K562 (cell line): ENCODE results near the gene TSTD2. TPM values are rescaled to one million over a fixed set of nuclear protein-coding genes. Genes with fewer than 3 reads are reported as not detected.

Experiments
- CBX8 ChIP-seq: fragments of 200-600 bp; sonication (generic); IDR thresholded peaks from 2 replicates; pipeline ENCODE4 v1.6.1; 2012; ENCODE audit warnings: borderline replicate concordance, mixed run types, low read depth, mild to moderate bottlenecking, moderate library complexity, mixed read lengths, low read length, control low read depth, inconsistent platforms; ENCODE audit not compliant: poor library complexity, severe bottlenecking; ENCODE audit errors: extremely low read depth
- PTTG1 ChIP-seq: fragments of 450-650 bp; IDR thresholded peaks from 2 replicates; pipeline ENCODE4 v1.6.1; 2016; ENCODE audit warnings: low read depth, mild to moderate bottlenecking, missing genetic modification characterization, missing compliant biosample characterization
- PURB ChIP-seq: sonication (generic); formaldehyde crosslinking; IDR thresholded peaks from 2 replicates; pipeline ENCODE4 v1.9.0; 2021; ENCODE audit warnings: low read depth, mild to moderate bottlenecking, missing genetic modification reagents
- RBM34 ChIP-seq: fragments of 200-400 bp; formaldehyde crosslinking; IDR thresholded peaks from 2 replicates; pipeline ENCODE4 v1.6.1; 2018; ENCODE audit warnings: low read length, borderline replicate concordance; ENCODE audit not compliant: insufficient read depth
- SIN3B ChIP-seq: fragments of 450-650 bp; IDR thresholded peaks from 2 replicates; pipeline ENCODE4 v1.6.1; 2017; ENCODE audit warnings: low read depth, mild to moderate bottlenecking, moderate library complexity
- TBL1XR1 ChIP-seq, 2 experiments: IDR thresholded peaks; 2 replicates each; pipeline ENCODE4 v1.6.1; 2012; ENCODE audit warnings: improper control_type of control experiment in 2 of 2, low read length in 2 of 2, mild to moderate bottlenecking in 1 of 2
- ZKSCAN1 ChIP-seq: fragments of 150-350 bp; IDR thresholded peaks from 2 replicates; pipeline ENCODE4 v1.6.1; 2016; ENCODE audit warnings: low read depth, low read length
- ZNF668 ChIP-seq: fragments of 250-450 bp; sonication (Bioruptor Pico); IDR thresholded peaks from 2 replicates; pipeline ENCODE4 v1.8.0; 2022; ENCODE audit warnings: mild to moderate bottlenecking, inconsistent platforms
- polyA plus RNA-seq, 8 experiments: library from polyadenylated mRNA; depleted of rRNA in 4 of 8; stranded (reverse) in 5 of 8; unstranded in 3 of 8; fragments of >200 nt; fragmentation: Nextera tagmentation in 2 of 8; fragmentation: Illumina TruSeq in 1 of 8; extraction: Ambion mirVana in 2 of 8; extraction: Trizol in 1 of 8; gene quantifications; 2 replicates each; pipeline versions ENCODE4 v1.2.1 to v1.2.3, GENCODE V29; 2011 to 2014; ENCODE audit warnings: inconsistent platforms in 1 of 8, missing spikeins in 1 of 8
- total RNA-seq, 7 experiments: library from RNA; depleted of rRNA in 6 of 7; stranded (reverse); fragments of >200 nt in 6 of 7; fragmentation: Illumina TruSeq in 2 of 7; extraction: Trizol in 2 of 7; gene quantifications; 2 replicates each; pipeline versions ENCODE4 v1.2.1 to v1.2.3, GENCODE V29; 2011 to 2021; ENCODE audit warnings: low replicate concordance in 1 of 7
- TF ChIP-seq, protein P1 (sequence below), 3 experiments: fragments of 200-800 bp in 1 of 3; fragments of 250-450 bp in 1 of 3; fragments of 450-650 bp in 1 of 3; sonication (Bioruptor Pico) in 1 of 3; sonication (Bioruptor generic) in 1 of 3; formaldehyde crosslinking in 1 of 3; IDR thresholded peaks; 2 replicates each; pipeline versions ENCODE4 v1.6.1 to v1.8.0; 2016 to 2022; ENCODE audit warnings: mild to moderate bottlenecking in 2 of 3, missing genetic modification characterization in 2 of 3, missing compliant biosample characterization in 1 of 3, moderate library complexity in 1 of 3
- TF ChIP-seq, protein P2 (sequence below): fragments of 450-650 bp; formaldehyde crosslinking; IDR thresholded peaks from 2 replicates; pipeline ENCODE4 v1.4.0; 2022; ENCODE audit warnings: missing genetic modification characterization
- TF ChIP-seq, protein P3 (sequence below), 2 experiments: IDR thresholded peaks; 2 replicates each; pipeline ENCODE4 v1.6.1; 2011; ENCODE audit warnings: borderline replicate concordance in 1 of 2, control low read depth in 1 of 2, low read depth in 1 of 2, low read length in 1 of 2, mild to moderate bottlenecking in 1 of 2, mixed read lengths in 1 of 2, moderate library complexity in 1 of 2; ENCODE audit not compliant: insufficient read depth in 1 of 2, insufficient read length in 1 of 2, poor library complexity in 1 of 2, severe bottlenecking in 1 of 2; ENCODE audit errors: extremely low read depth in 1 of 2
- TF ChIP-seq, protein P4 (sequence below): fragments of 450-650 bp; IDR thresholded peaks from 2 replicates; pipeline ENCODE4 v1.6.1; 2017; ENCODE audit warnings: antibody characterized with exemption, mild to moderate bottlenecking

The TSTD2 gene
- total and polyA plus RNA-seq, 9 of the 15 experiments (the other 6 are each of a cell fraction or from before 2014, with no cell fraction given) = 10.1 to 36.7 (median 19.0) TPM

DNA sequence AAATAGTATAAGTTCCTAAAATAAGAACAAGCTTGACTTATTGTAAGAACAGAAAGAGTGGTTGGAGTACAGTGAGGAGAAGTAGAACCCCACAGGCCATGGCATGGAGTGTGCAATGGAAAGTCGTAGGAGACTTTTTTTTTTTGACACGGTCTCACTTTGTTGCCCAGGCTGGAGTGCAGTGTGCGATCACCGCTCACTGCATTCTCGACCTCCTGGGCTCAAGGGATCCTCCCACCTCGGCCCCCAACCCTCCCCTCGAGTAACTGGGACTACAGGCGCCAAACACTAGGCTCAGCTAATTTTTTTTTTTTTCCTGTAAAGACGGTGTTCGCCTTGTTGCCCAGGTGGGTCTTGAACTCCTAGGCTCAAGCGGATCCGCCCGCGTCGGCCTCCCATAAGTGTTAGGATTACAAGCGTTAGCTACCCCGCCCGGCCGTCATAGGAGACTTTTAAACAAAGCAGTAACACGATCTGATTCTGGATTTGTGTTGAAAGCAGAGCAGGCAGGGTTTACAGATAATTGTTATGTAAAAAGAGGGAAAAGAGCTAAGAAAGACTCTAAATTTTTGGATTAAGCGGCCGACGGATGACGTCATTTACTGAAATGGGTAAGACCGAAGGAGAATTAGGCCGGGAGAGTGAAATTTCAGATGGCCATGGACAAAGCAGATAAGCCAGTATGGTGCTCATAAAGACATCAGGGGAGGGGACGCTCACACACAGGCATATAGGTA, 752 bp downstream of the TSTD2 start (continued):
- TF ChIP-seq, protein P1, sequence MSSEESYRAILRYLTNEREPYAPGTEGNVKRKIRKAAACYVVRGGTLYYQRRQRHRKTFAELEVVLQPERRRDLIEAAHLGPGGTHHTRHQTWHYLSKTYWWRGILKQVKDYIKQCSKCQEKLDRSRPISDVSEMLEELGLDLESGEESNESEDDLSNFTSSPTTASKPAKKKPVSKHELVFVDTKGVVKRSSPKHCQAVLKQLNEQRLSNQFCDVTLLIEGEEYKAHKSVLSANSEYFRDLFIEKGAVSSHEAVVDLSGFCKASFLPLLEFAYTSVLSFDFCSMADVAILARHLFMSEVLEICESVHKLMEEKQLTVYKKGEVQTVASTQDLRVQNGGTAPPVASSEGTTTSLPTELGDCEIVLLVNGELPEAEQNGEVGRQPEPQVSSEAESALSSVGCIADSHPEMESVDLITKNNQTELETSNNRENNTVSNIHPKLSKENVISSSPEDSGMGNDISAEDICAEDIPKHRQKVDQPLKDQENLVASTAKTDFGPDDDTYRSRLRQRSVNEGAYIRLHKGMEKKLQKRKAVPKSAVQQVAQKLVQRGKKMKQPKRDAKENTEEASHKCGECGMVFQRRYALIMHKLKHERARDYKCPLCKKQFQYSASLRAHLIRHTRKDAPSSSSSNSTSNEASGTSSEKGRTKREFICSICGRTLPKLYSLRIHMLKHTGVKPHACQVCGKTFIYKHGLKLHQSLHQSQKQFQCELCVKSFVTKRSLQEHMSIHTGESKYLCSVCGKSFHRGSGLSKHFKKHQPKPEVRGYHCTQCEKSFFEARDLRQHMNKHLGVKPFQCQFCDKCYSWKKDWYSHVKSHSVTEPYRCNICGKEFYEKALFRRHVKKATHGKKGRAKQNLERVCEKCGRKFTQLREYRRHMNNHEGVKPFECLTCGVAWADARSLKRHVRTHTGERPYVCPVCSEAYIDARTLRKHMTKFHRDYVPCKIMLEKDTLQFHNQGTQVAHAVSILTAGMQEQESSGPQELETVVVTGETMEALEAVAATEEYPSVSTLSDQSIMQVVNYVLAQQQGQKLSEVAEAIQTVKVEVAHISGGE (CRISPR knock-in tag; IDR thresholded peaks at IDR 0.05) = no peak
- TF ChIP-seq RBM34 (no peak), SIN3B (no peak), PTTG1 (no peak), TBL1XR1 (IDR thresholded peaks at IDR 0.05; ENCODE audit: low read length in 2 of 2) (0 out of 4 replicates have a peak, but pooled peaks of 1 of the 2 experiments have one; percentile 45), PURB (CRISPR knock-in tag) (no peak), ZNF668 (CRISPR knock-in tag) (no peak), CBX8 (no peak), ZKSCAN1 (no peak)
- TF ChIP-seq, protein P2, sequence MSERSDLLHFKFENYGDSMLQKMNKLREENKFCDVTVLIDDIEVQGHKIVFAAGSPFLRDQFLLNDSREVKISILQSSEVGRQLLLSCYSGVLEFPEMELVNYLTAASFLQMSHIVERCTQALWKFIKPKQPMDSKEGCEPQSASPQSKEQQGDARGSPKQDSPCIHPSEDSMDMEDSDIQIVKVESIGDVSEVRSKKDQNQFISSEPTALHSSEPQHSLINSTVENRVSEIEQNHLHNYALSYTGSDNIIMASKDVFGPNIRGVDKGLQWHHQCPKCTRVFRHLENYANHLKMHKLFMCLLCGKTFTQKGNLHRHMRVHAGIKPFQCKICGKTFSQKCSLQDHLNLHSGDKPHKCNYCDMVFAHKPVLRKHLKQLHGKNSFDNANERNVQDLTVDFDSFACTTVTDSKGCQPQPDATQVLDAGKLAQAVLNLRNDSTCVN (CRISPR knock-in tag) = no peak
- TF ChIP-seq, protein P3, sequence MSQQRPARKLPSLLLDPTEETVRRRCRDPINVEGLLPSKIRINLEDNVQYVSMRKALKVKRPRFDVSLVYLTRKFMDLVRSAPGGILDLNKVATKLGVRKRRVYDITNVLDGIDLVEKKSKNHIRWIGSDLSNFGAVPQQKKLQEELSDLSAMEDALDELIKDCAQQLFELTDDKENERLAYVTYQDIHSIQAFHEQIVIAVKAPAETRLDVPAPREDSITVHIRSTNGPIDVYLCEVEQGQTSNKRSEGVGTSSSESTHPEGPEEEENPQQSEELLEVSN (IDR thresholded peaks at IDR 0.05; ENCODE audit: borderline replicate concordance in 1 of 2, extremely low read depth in 1 of 2, insufficient read depth in 1 of 2, insufficient read length in 1 of 2, low read depth in 1 of 2, low read length in 1 of 2, poor library complexity in 1 of 2, severe bottlenecking in 1 of 2) = peak in 1 of 2 experiments; percentile 8
- TF ChIP-seq, protein P4, sequence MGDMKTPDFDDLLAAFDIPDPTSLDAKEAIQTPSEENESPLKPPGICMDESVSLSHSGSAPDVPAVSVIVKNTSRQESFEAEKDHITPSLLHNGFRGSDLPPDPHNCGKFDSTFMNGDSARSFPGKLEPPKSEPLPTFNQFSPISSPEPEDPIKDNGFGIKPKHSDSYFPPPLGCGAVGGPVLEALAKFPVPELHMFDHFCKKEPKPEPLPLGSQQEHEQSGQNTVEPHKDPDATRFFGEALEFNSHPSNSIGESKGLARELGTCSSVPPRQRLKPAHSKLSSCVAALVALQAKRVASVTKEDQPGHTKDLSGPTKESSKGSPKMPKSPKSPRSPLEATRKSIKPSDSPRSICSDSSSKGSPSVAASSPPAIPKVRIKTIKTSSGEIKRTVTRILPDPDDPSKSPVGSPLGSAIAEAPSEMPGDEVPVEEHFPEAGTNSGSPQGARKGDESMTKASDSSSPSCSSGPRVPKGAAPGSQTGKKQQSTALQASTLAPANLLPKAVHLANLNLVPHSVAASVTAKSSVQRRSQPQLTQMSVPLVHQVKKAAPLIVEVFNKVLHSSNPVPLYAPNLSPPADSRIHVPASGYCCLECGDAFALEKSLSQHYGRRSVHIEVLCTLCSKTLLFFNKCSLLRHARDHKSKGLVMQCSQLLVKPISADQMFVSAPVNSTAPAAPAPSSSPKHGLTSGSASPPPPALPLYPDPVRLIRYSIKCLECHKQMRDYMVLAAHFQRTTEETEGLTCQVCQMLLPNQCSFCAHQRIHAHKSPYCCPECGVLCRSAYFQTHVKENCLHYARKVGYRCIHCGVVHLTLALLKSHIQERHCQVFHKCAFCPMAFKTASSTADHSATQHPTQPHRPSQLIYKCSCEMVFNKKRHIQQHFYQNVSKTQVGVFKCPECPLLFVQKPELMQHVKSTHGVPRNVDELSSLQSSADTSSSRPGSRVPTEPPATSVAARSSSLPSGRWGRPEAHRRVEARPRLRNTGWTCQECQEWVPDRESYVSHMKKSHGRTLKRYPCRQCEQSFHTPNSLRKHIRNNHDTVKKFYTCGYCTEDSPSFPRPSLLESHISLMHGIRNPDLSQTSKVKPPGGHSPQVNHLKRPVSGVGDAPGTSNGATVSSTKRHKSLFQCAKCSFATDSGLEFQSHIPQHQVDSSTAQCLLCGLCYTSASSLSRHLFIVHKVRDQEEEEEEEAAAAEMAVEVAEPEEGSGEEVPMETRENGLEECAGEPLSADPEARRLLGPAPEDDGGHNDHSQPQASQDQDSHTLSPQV = peak; percentile 22; the same call in 1 of the 2 replicates
